ENCODE results near the gene FERMT2.

DNA sequence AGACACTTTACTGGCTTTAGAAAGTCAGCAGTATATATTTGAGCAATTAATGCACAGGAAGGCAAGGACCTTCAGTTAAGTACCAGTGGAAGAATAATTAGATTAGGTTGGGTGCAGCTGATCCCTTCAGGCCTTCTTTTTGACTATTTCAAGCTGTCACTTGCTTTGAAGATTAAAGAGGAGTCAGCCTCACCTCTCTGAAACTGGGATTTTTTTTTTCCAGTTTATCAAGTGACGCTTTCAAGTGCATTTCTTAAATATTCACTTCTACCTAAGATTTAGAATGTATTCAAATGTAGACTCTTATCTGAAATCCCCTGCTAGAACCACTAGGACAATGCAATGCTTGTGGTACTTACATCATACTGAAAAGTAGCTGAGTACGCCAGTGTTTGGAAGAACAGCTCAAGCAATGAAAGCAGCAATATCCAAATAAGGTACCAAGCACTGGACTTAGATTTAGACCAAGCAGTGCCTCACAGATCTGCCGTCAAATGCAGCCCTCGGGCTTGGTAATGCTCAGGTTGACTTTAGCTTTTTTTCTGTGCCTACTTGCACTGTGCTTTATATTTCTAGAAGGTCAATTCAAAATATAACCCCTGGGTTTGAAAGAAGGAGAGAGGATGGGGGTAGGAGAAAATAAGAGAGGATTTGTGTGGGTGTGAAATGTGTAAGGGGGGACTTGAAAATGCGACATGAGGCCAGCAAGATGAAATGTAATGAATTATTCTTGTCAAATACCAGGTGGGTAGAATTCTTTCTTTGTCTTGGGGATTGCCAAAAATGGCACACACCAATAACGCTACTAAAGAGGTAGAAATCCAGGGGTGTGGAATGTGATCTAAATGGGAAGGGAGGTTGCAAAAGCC is 3.7 kb upstream of the FERMT2 start:
- TF ChIP-seq, protein P1, sequence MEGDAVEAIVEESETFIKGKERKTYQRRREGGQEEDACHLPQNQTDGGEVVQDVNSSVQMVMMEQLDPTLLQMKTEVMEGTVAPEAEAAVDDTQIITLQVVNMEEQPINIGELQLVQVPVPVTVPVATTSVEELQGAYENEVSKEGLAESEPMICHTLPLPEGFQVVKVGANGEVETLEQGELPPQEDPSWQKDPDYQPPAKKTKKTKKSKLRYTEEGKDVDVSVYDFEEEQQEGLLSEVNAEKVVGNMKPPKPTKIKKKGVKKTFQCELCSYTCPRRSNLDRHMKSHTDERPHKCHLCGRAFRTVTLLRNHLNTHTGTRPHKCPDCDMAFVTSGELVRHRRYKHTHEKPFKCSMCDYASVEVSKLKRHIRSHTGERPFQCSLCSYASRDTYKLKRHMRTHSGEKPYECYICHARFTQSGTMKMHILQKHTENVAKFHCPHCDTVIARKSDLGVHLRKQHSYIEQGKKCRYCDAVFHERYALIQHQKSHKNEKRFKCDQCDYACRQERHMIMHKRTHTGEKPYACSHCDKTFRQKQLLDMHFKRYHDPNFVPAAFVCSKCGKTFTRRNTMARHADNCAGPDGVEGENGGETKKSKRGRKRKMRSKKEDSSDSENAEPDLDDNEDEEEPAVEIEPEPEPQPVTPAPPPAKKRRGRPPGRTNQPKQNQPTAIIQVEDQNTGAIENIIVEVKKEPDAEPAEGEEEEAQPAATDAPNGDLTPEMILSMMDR (IDR thresholded peaks at IDR 0.05; ENCODE audit: insufficient read depth, low read depth, low read length): no peak
- no peak for TF ChIP-seq EZH2 (IDR thresholded peaks at IDR 0.05; ENCODE audit: insufficient read depth, low read length)
